Ishikawa (cell line): ENCODE measurements around the gene MAP3K7.

Source experiments
- CEBPB ChIP-seq: IDR thresholded peaks from 2 replicates; pipeline ENCODE4 v1.6.1; 2012
- CREB1 ChIP-seq: IDR thresholded peaks from 2 replicates; pipeline ENCODE4 v1.6.1; 2012; ENCODE audit warnings: low read depth
- EGR1 ChIP-seq: IDR thresholded peaks from 2 replicates; pipeline ENCODE4 v1.6.1; 2012
- EP300 ChIP-seq: IDR thresholded peaks from 2 replicates; pipeline ENCODE4 v1.6.1; 2012; ENCODE audit warnings: borderline replicate concordance
- FOXM1 ChIP-seq: IDR thresholded peaks from 2 replicates; pipeline ENCODE4 v1.6.1; 2012; ENCODE audit warnings: low read depth, borderline replicate concordance
- MAX ChIP-seq: IDR thresholded peaks from 2 replicates; pipeline ENCODE4 v1.6.1; 2012
- NFIC ChIP-seq: IDR thresholded peaks from 2 replicates; pipeline ENCODE4 v1.6.1; 2012
- RAD21 ChIP-seq: IDR thresholded peaks from 2 replicates; pipeline ENCODE4 v1.6.1; 2012; ENCODE audit warnings: low read depth
- REST ChIP-seq: IDR thresholded peaks from 2 replicates; pipeline ENCODE4 v1.6.1; 2012; ENCODE audit warnings: low read depth, mild to moderate bottlenecking
- TAF1 ChIP-seq: IDR thresholded peaks from 2 replicates; pipeline ENCODE4 v1.6.1; 2012; ENCODE audit warnings: low read depth, mild to moderate bottlenecking
- TCF12 ChIP-seq: IDR thresholded peaks from 2 replicates; pipeline ENCODE4 v1.6.1; 2012; ENCODE audit warnings: low read depth
- TEAD4 ChIP-seq: IDR thresholded peaks from 2 replicates; pipeline ENCODE4 v1.6.1; 2012
- USF1 ChIP-seq: IDR thresholded peaks from 2 replicates; pipeline ENCODE4 v1.6.1; 2012
- YY1 ChIP-seq: IDR thresholded peaks from 2 replicates; pipeline ENCODE4 v1.6.1; 2012; ENCODE audit warnings: low read depth
- ZBTB7A ChIP-seq: IDR thresholded peaks from 2 replicates; pipeline ENCODE4 v1.6.1; 2012; ENCODE audit warnings: low read depth

Gene MAP3K7

GRCh38 chr6:90584636-90585255, 2.1 kb downstream of the MAP3K7 start:
- TF ChIP-seq REST (no peak), TEAD4 (no peak), RAD21 (no peak), YY1 (no peak), TCF12 (no peak), MAX (no peak), CEBPB (no peak)

DNA sequence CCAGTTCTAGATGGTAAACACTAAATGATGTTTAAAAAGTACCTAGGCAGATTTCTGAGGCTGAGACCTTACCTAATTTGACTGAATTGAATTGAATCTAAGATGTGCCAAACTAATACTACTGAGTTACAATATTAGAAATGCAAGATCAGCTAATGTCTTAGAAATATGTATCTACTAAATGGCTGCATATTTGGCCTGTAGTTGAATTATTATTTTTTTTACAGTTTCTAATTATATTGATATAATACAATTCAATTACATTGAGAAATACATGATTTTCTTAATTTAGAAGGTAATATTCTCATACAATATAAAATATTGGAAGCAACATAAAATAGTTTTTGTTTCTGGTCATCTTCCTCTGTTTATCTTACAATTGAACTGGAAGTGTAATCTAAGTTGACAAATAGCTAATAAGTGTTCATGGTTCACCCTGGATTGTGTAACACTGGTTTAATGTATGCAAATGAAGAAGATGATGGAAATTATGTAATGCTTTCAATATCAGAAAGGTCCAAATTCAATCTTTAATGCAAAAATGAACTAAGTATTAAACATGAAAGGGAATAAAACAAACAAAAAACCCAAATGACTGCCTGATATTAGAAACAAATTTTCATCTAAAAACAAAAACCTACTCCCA, 2.9 kb downstream of the MAP3K7 start:
- TF ChIP-seq CREB1 = no peak
- TF ChIP-seq RAD21 = no peak
- no peak for TF ChIP-seq FOXM1
- TF ChIP-seq TAF1 = no peak
- TF ChIP-seq TEAD4 = no peak
- no peak for TF ChIP-seq REST
- TF ChIP-seq EGR1 = no peak
- TF ChIP-seq EP300 = no peak
- no peak for TF ChIP-seq TCF12
- TF ChIP-seq NFIC = no peak
- no peak for TF ChIP-seq MAX

DNA sequence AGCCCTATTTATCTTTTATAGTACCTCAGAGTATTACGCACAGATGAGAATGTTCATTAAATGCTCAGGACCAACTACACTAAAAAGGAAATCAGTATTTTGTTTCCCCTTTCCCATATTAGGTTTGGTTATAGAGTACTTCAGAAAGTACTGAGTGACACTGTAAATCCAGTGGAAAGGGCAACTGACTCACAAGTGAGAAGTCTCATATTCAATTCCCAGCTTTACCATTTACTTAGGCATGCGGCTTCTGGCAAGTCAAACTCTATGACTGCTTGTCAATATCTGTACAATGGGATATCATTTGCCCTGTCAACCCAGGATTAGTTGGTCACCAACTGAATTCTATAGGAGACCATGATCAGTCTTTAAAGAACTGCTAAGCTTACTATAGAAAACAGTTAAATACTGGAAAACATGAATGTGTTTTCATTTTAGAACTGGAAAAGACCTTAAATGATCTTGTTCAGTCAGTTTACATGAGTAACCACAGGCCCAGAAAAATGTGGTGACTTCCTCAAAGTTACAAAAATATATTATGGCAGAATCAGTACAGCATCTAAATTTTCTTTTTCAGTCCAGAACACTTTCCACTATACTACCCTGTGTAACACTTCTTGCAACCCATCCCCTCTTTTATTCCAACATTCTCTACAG, 3.6 kb downstream of the MAP3K7 start:
- TF ChIP-seq ZBTB7A (no peak), EGR1 (no peak), NFIC (no peak), CEBPB (no peak), USF1 (no peak), TCF12 (no peak), MAX (no peak), TAF1 (no peak), YY1 (no peak), REST (no peak), EP300 (no peak), RAD21 (no peak), TEAD4 (no peak), FOXM1 (no peak), CREB1 (no peak)

GRCh38 chr6:90581146-90581545, 5.7 kb downstream of the MAP3K7 start:
- no peak for TF ChIP-seq CEBPB
- TF ChIP-seq TEAD4 = no peak
